ENCODE results near the gene FAM107B. TPM values are rescaled to one million over a fixed set of nuclear protein-coding genes. Genes with fewer than 3 reads are reported as not detected.

Gene FAM107B
- total and polyA plus RNA-seq, 2 of the 8 experiments (the other 6 are each of a cell fraction or from before 2014, with no cell fraction given) = 7.5 to 28.1 TPM

- CTCF ChIA-PET (ENCODE audit: partially characterized antibody) = interaction anchor here (0.9 kb wide), 1 partner anchor 52 kb away, joined by 3 read pairs; no protein-coding TSS in a partner anchor
- Histone ChIP-seq H3K27ac (ENCODE audit: low read depth, low read length) (no peak overlapping the region), H3K23ac (ENCODE audit: insufficient read length) (no peak overlapping the region), H3K79me2 (ENCODE audit: control insufficient read depth in 1 of 2, insufficient read depth in 2 of 2, low read length in 2 of 2) (no peaks in the 10 kb centered on the region), H4K20me1 (replicated peaks in 1 of 2; ENCODE audit: control insufficient read depth in 1 of 2, insufficient read depth in 2 of 2, low read length in 2 of 2) (no peaks in the 10 kb centered on the region), H3K56ac (replicated peaks; ENCODE audit: insufficient read length, low read depth, low read length) (no peak overlapping the region), H3K4me3 (ENCODE audit: extremely low read depth in 1 of 4, insufficient read depth in 2 of 4, low read depth in 3 of 4, low read length in 4 of 4) (no peak overlapping the region), H3K18ac (ENCODE audit: extremely low read depth, low read length) (no peak overlapping the region), H3K79me1 (ENCODE audit: low read depth, low read length) (no peaks in the 10 kb centered on the region), H3K14ac (ENCODE audit: insufficient read length) (no peak overlapping the region), H3K36me3 (ENCODE audit: control insufficient read depth in 2 of 4, insufficient read depth in 4 of 4, low read length in 3 of 4) (no peaks in the 10 kb centered on the region), H2BK15ac (ENCODE audit: low read length) (no peak overlapping the region), H3K23me2 (ENCODE audit: low read depth, low read length) (no peaks in the 10 kb centered on the region), H4K8ac (ENCODE audit: extremely low read depth, insufficient read depth, low read length) (no peak overlapping the region), H3K9me3 (ENCODE audit: insufficient read depth in 2 of 2, low read depth in 1 of 2, low read length in 1 of 2) (no peaks in the 10 kb centered on the region), H2BK120ac (replicated peaks; ENCODE audit: low read depth, low read length) (no peak overlapping the region), H4K91ac (replicated peaks; ENCODE audit: insufficient read length, low read length) (no peak overlapping the region), H3K9ac (replicated peaks in 1 of 4; ENCODE audit: extremely low read depth in 1 of 4, low read depth in 3 of 4, low read length in 3 of 4) (no peak overlapping the region), H4K5ac (ENCODE audit: insufficient read length, low read depth, low read length) (no peak overlapping the region), H2BK20ac (ENCODE audit: low read length) (no peak overlapping the region), H2AFZ (ENCODE audit: low read length) (no peak overlapping the region), H2BK5ac (ENCODE audit: low read depth, low read length) (no peak overlapping the region), H3K4ac (replicated peaks; ENCODE audit: insufficient read length, low read depth, low read length) (no peak overlapping the region), H3K27me3 (replicated peaks in 1 of 4; ENCODE audit: control insufficient read depth in 3 of 4, extremely low read depth in 1 of 4, insufficient read depth in 3 of 4, low read length in 3 of 4) (no peaks in the 10 kb centered on the region), H3K4me2 (ENCODE audit: insufficient read depth in 1 of 2, low read depth in 2 of 2, low read length in 2 of 2) (no peak overlapping the region), H3K4me1 (replicated peaks in 1 of 4; ENCODE audit: control insufficient read depth in 3 of 4, insufficient read depth in 4 of 4, low read length in 3 of 4) (no peaks in the 10 kb centered on the region), H2AK5ac (ENCODE audit: low read depth, low read length) (no peak overlapping the region), H2BK12ac (ENCODE audit: low read depth, low read length) (no peak overlapping the region)
- POLR2A ChIA-PET (ENCODE audit: partially characterized antibody) = interaction anchor here (0.6 kb wide), 1 partner anchor 71 kb away, joined by 4 read pairs; no protein-coding TSS in a partner anchor
- FAIRE-seq (no peak), DNase-seq (ENCODE audit: low read depth in 1 of 2, low spot score in 2 of 2) (no peak)
- WGBS, 2 experiments (ENCODE audit: extremely low coverage in 1 of 2, insufficient coverage in 1 of 2, insufficient read length in 1 of 2, insufficient replicate concordance in 2 of 2, low coverage in 1 of 2, low lambda C conversion rate in 2 of 2, missing lambda C conversion rate in 1 of 2) = 92% methylated on average over 2 of the region's 2 CpGs; no CpG with 5 or more reads in 1 of the 2 experiments
- TF ChIP-seq, protein P1, sequence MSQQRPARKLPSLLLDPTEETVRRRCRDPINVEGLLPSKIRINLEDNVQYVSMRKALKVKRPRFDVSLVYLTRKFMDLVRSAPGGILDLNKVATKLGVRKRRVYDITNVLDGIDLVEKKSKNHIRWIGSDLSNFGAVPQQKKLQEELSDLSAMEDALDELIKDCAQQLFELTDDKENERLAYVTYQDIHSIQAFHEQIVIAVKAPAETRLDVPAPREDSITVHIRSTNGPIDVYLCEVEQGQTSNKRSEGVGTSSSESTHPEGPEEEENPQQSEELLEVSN (IDR thresholded peaks at IDR 0.05) = no peak
- TF ChIP-seq EZH2 (IDR thresholded peaks at IDR 0.05; ENCODE audit: low read depth, low read length, severe bottlenecking) (no peak), NANOG (IDR thresholded peaks at IDR 0.05; ENCODE audit: insufficient read depth, low read depth, low read length, poor library complexity, severe bottlenecking) (no peak), SAP30 (IDR thresholded peaks at IDR 0.05; ENCODE audit: insufficient read depth, insufficient replicate concordance, low read length) (no peak)
Observed at GRCh38 chr10:14770927-14771326, 3.8 kb downstream of the FAM107B start.

Data from H1 (cell line).